ENCODE data around the gene SH3BP2.

DNA sequence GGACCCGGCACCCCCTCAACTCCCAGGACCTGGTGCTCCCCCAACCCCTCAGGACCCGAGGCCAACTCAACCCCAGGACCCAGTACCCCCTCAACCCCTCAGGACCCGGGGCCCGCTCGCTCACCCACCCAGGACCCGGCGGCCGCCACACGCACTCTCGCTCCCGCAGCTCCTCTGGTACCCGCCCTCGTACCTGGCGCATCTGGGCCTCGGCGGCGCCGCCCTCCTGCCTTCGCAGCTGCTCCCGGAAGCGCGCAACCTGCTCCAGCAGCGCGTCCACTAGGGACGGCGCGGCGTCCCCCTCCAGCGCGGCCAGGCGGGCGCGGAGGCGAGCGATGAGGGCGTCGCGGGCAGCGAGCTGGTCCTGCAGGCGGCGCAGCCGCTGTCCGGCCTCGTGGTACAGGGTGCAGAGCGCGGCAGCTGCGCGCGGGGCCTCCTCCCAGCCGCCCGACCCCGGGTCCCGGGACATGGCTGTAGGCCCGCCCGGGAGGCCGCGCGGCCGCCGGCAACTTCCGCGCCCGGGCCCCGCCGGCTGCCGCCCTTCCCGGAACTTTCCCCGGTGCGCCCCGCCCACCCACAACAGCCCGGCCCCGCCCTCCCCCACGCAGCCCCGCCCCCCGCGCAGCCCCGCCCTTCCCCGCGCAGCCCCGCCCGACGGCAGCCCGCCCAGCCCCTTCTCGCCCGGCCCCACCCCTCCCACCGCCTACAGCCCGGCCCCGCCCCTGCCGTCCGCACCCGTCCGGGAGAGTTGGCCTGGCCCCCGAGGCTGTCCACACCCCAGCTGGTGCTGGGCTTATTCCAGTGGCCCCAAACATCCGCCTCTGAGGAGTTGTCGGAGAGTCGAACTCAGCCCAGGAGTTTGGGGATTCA is 36.8 kb upstream of the SH3BP2 start, which contains the start of gene TNIP2:
- TF ChIP-seq POLR2A (IDR thresholded peaks at IDR 0.05; ENCODE audit: low read depth, low read length) (peak; percentile 75), POLR2AphosphoS5 (IDR thresholded peaks at IDR 0.05; ENCODE audit: low read depth, low read length) (peak; percentile 49; the same call in 1 of the 2 replicates), TAF1 (IDR thresholded peaks at IDR 0.05; ENCODE audit: borderline replicate concordance, low read depth, low read length) (no peak)
